HuH-7 (cell line): ENCODE results near the gene DYNLT1.

Experiments used
- DNase-seq: peaks from one replicate; pipeline ENCODE4 v3.0.0; 2011; ENCODE audit warnings: low spot score

DYNLT1 gene

GRCh38 chr6:158595223-158595622 is 49.3 kb downstream of the DYNLT1 start:
- DNase-seq: no peak

- DNase-seq: no peak
Observed at GRCh38 chr6:158593670-158594069, 50.9 kb downstream of the DYNLT1 start.

GRCh38 chr6:158591810-158592209 is 52.7 kb downstream of the DYNLT1 start:
- DNase-seq: no peak

GRCh38 chr6:158591134-158591809 is 53.3 kb downstream of the DYNLT1 start:
- DNase-seq: no peak

- no peak for DNase-seq
Observed at GRCh38 chr6:158589366-158589765, 55.2 kb downstream of the DYNLT1 start.

GRCh38 chr6:158586652-158587051 is 57.9 kb downstream of the DYNLT1 start:
- DNase-seq: no peak
